Vagina (tissue), 2 donors: Measurements from ENCODE around the gene ELMO1.

Source experiments
- CTCF ChIP-seq, 3 experiments: fragments of 450-650 bp in 2 of 3; fragments of 200-600 bp in 1 of 3; sonication (generic) in 1 of 3; IDR thresholded peaks; one replicate each; pipeline ENCODE4 v1.5.1; 2017 to 2019; ENCODE audit warnings: antibody characterized with exemption in 3 of 3, mild to moderate bottlenecking in 2 of 3, moderate library complexity in 2 of 3
- POLR2A ChIP-seq, 2 donors: fragments of 450-650 bp; IDR thresholded peaks; one replicate each; pipeline ENCODE4 v1.6.1; 2017; ENCODE audit warnings: antibody characterized with exemption in 2 of 2, mild to moderate bottlenecking in 2 of 2, moderate library complexity in 2 of 2
- POLR2AphosphoS5 ChIP-seq, 2 donors: sonication (generic); formaldehyde crosslinking; IDR thresholded peaks; one replicate each; pipeline ENCODE4 v1.9.0; 2017; ENCODE audit warnings: antibody characterized with exemption in 2 of 2, mild to moderate bottlenecking in 2 of 2, low read depth in 1 of 2; ENCODE audit not compliant: insufficient read depth in 1 of 2

- no peak for TF ChIP-seq CTCF (IDR thresholded peaks at IDR 0.05)
- no peak for TF ChIP-seq POLR2AphosphoS5 (IDR thresholded peaks at IDR 0.05; ENCODE audit: insufficient read depth in 1 of 2, low read depth in 1 of 2)
- TF ChIP-seq POLR2A (IDR thresholded peaks at IDR 0.05): no peak
These were observed 620.6 kb downstream of the ELMO1 start for GRCh38 chr7:36827726-36828703.
